Ovary (tissue), 3 donors: ENCODE data around the gene DUSP7.

Experiments used
- CTCF ChIP-seq, 3 donors: fragments of 450-650 bp in 2 of 3; fragments of 200-600 bp in 1 of 3; IDR thresholded peaks; one replicate each; pipeline versions ENCODE4 v1.5.1 to v1.8.0; 2016 to 2022; ENCODE audit warnings: antibody characterized with exemption in 3 of 3, mild to moderate bottlenecking in 1 of 3
- EP300 ChIP-seq: sonication (generic); formaldehyde crosslinking; IDR thresholded peaks from one replicate; pipeline ENCODE4 v1.6.1; 2017; ENCODE audit warnings: antibody characterized with exemption
- POLR2A ChIP-seq: fragments of 450-650 bp; IDR thresholded peaks from one replicate; pipeline ENCODE4 v1.6.1; 2017; ENCODE audit warnings: antibody characterized with exemption, mild to moderate bottlenecking, moderate library complexity
- donor health status: DM: no; HTN: no; CAD: no.

DNA sequence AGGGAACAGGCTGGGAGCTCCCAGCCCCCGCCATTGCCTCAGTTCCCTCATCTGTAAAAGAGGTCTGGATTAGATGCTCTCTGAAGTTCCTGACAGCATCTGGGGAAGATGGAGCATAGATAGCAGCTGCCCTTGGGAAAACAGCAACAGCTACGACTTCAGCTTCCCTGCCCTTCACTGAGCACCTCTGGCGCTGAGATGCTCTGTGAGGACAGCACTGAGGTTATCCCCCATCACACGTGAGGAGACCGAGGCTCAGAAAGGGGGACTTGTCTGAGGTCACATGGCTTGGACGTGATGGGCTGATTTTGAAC, 49.6 kb downstream of the DUSP7 start:
- TF ChIP-seq CTCF (IDR thresholded peaks at IDR 0.05): no peak
- no peak for TF ChIP-seq POLR2A
- no peak for TF ChIP-seq EP300
